B cell (primary cell): Measurements from ENCODE around the gene RPS18. TPM values are rescaled to one million over a fixed set of nuclear protein-coding genes. Genes with fewer than 3 reads are reported as not detected.

ENCODE experiments used
- ATAC-seq: fragments of 200-7000 bp; cut with Tn5 transposase; one replicate; pipeline ENCODE4 v1.10.0; 2021; ENCODE audit warnings: low read depth, mild to moderate bottlenecking, moderate number of reproducible peaks, moderate library complexity
- CTCF ChIA-PET: fragments of 350-600 bp; sonication (Branson Sonifier 250); formaldehyde crosslinking; loops from one replicate; lab custom pipeline; 2021; ENCODE audit warnings: antibody characterized with exemption, inconsistent platforms; lab: Charles Lee
- POLR2A ChIA-PET: fragments of 350-600 bp; sonication (Branson Sonifier 250); formaldehyde crosslinking; loops from one replicate; lab custom pipeline; 2021; ENCODE audit warnings: antibody characterized with exemption; lab: Charles Lee
- DNase-seq: peaks from one replicate; pipeline ENCODE4 v3.0.0; 2013
- H2AFZ ChIP-seq: 2 replicates; pipeline ENCODE4 v1.6.1; 2012; ENCODE audit warnings: mild to moderate bottlenecking, low read depth, low read length; ENCODE audit not compliant: insufficient read depth, poor library complexity, severe bottlenecking
- H3K27ac ChIP-seq, 2 donors: 1 replicate in 1 of 2; 2 replicates in 1 of 2; pipeline ENCODE4 v1.5.1; 2012 to 2013; ENCODE audit warnings: low read length in 2 of 2, mild to moderate bottlenecking in 2 of 2, moderate library complexity in 1 of 2
- H3K27me3 ChIP-seq, 4 experiments: fragments of 200-600 bp in 1 of 4; sonication (generic) in 1 of 4; replicated peaks in 1 of 4; 1 replicate in 2 of 4; 2 replicates in 2 of 4; pipeline versions ENCODE4 v1.6.1 to v1.7.0; 2013 to 2016; ENCODE audit warnings: low read length in 3 of 4, mild to moderate bottlenecking in 2 of 4, mixed read lengths in 1 of 4, moderate library complexity in 1 of 4; ENCODE audit not compliant: insufficient read depth in 4 of 4, control insufficient read depth in 3 of 4; ENCODE audit errors: control extremely low read depth in 1 of 4
- H3K36me3 ChIP-seq, 2 experiments: replicated peaks in 1 of 2; 1 replicate in 1 of 2; 2 replicates in 1 of 2; pipeline versions ENCODE4 v1.6.1 to v1.7.1; 2013; ENCODE audit warnings: low read length in 1 of 2; ENCODE audit not compliant: insufficient read depth in 2 of 2, control insufficient read depth in 1 of 2; ENCODE audit errors: control extremely low read depth in 1 of 2, extremely low read depth in 1 of 2
- H3K4me1 ChIP-seq, 2 donors: fragments of 200-600 bp in 1 of 2; sonication (generic) in 1 of 2; 1 replicate in 1 of 2; 2 replicates in 1 of 2; pipeline versions ENCODE4 v1.5.1 to v1.6.1; 2013 to 2017; ENCODE audit warnings: low read length in 2 of 2; ENCODE audit not compliant: control insufficient read depth in 2 of 2, insufficient read depth in 2 of 2
- H3K4me2 ChIP-seq: replicated peaks from 2 replicates; pipeline ENCODE3; 2012; ENCODE audit warnings: mild to moderate bottlenecking, low read depth, low read length; ENCODE audit not compliant: poor library complexity, severe bottlenecking
- H3K4me3 ChIP-seq, 5 experiments: fragments of 200-600 bp in 1 of 5; sonication (generic) in 1 of 5; 1 replicate in 3 of 5; 2 replicates in 2 of 5; pipeline versions ENCODE4 v1.5.1 to v1.7.0; 2011 to 2016; ENCODE audit warnings: low read length in 4 of 5, mild to moderate bottlenecking in 4 of 5, low read depth in 2 of 5, control low read depth in 1 of 5, moderate library complexity in 1 of 5; ENCODE audit not compliant: insufficient read depth in 1 of 5; ENCODE audit errors: control extremely low read depth in 1 of 5, extremely low read depth in 1 of 5
- H3K79me2 ChIP-seq: fragments of 200-600 bp; sonication (generic); one replicate; pipeline ENCODE4 v1.6.0; 2016; ENCODE audit warnings: low read length; ENCODE audit not compliant: control insufficient read depth, insufficient read depth
- H3K9ac ChIP-seq: fragments of 200-600 bp; sonication (generic); 2 replicates; pipeline ENCODE4 v1.6.1; 2017; ENCODE audit warnings: mild to moderate bottlenecking, low read length, moderate library complexity
- H3K9me3 ChIP-seq, 3 donors: one replicate each; pipeline versions ENCODE4 v1.6.1 to v1.7.1; 2013; ENCODE audit warnings: low read length in 2 of 3; ENCODE audit not compliant: control insufficient read depth in 2 of 3, insufficient read depth in 1 of 3; ENCODE audit errors: control extremely low read depth in 1 of 3
- H4K20me1 ChIP-seq: 2 replicates; pipeline ENCODE4 v1.6.0; 2012; ENCODE audit warnings: mild to moderate bottlenecking, low read length; ENCODE audit not compliant: insufficient read depth, control insufficient read depth, poor library complexity, severe bottlenecking
- H3K27ac Mint-ChIP-seq: one replicate; pipeline ENCODE4 v1.8.0; 2021; ENCODE audit warnings: mixed read lengths
- H3K27me3 Mint-ChIP-seq: one replicate; pipeline ENCODE4 v1.8.0; 2021; ENCODE audit warnings: mixed read lengths
- H3K4me1 Mint-ChIP-seq: one replicate; pipeline ENCODE4 v1.8.0; 2021; ENCODE audit warnings: mixed read lengths
- H3K4me3 Mint-ChIP-seq: one replicate; pipeline ENCODE4 v1.8.0; 2021; ENCODE audit warnings: mixed read lengths
- H3K9me3 Mint-ChIP-seq: one replicate; pipeline ENCODE4 v1.8.0; 2022; ENCODE audit warnings: mixed read lengths; ENCODE audit not compliant: insufficient read depth
- CTCF ChIP-seq: fragments of 200-600 bp; IDR thresholded peaks from one replicate; pipeline ENCODE4 v1.8.0; 2022; ENCODE audit warnings: antibody characterized with exemption, mild to moderate bottlenecking
- EZH2 ChIP-seq: IDR thresholded peaks from 2 replicates; pipeline ENCODE4 v1.6.1; 2012; ENCODE audit warnings: borderline replicate concordance, low read depth, mild to moderate bottlenecking, moderate library complexity, low read length; ENCODE audit not compliant: insufficient read depth, poor library complexity, severe bottlenecking
- WGBS: methylation state at CpG from one replicate; pipeline ENCODE4 v1.1.5; 2013; ENCODE audit warnings: missing lambda C conversion rate; ENCODE audit not compliant: insufficient coverage; 5-methylcytosine and 5-hydroxymethylcytosine counted together
- intact Hi-C: fragments of 100-400 bp; cut with micrococcal nuclease; formaldehyde crosslinking; loops from one replicate; pipeline ENCODE4 v1.10.0; 2022
- polyA plus RNA-seq: library from polyadenylated mRNA; depleted of rRNA; stranded (reverse); fragments of >200 nt; gene quantifications from 2 replicates; pipeline ENCODE4 v1.2.3, GENCODE V29; 2012
- total RNA-seq, 2 donors: library from RNA; stranded (reverse); fragments of 120-200 nt in 1 of 2; gene quantifications; 1 replicate in 1 of 2; 2 replicates in 1 of 2; pipeline versions ENCODE4 v1.2.3 to v1.2.4, GENCODE V29; 2013 to 2022

RPS18 gene
- total and polyA plus RNA-seq, 2 donors (not counting 1 experiment from before 2014, with no cell fraction given): 3,830 to 5,829 TPM

- Mint-ChIP-seq H3K27me3 (no peaks in the 10 kb centered on the region), H3K9me3 (no peaks in the 10 kb centered on the region), H3K27ac (peak overlapping the region; percentile 33), H3K4me3 (peak overlapping the region; percentile 93), H3K4me1 (peaks cover 38% of the 10 kb centered on the region)
- ChIA-PET POLR2A (interaction anchor here (0.8 to 3.4 kb wide), 10 partner anchors 7 to 137 kb away, joined by 3 to 39 read pairs (median 8); partner anchors contain the start of genes B3GALT4, RGL2, RPS18 and TAPBP), CTCF (interaction anchor here (0.8 to 2.6 kb wide), 12 partner anchors 9 to 102 kb away, joined by 3 to 17 read pairs (median 8); partner anchors contain the start of genes B3GALT4, RGL2, RPS18 and RXRB)
- Histone ChIP-seq H4K20me1 (no peaks in the 10 kb centered on the region), H2AFZ (peak overlapping the region; percentile 96), H3K36me3 (peaks cover 0 to 50% of the 10 kb centered on the region in 2 experiments), H3K9me3 (no peaks in the 10 kb centered on the region), H3K27me3 (no peaks in the 10 kb centered on the region), H3K9ac (peak overlapping the region; percentile 79), H3K4me3 (peak overlapping the region; percentile 78 to 99 (median 86)), H3K4me1 (peaks cover 19 to 25% of the 10 kb centered on the region in 2 donors), H3K27ac (peak overlapping the region in 1 of 2 donors; percentile 68), H3K79me2 (peaks cover 45% of the 10 kb centered on the region), H3K4me2 (peak overlapping the region; percentile 77)
- intact Hi-C loops: loop anchor here (2.0 kb wide), 1 partner anchor 40 kb away; no protein-coding TSS in a partner anchor
- 4% methylated on average over 8 of the region's 21 CpGs for WGBS
- ATAC-seq: no peak
- TF ChIP-seq EZH2: no peak
- DNase-seq: no peak
Observed at GRCh38 chr6:33288141-33288920, 16.5 kb downstream of the RPS18 start.

- under 1% methylated on average over 38 of the region's 43 CpGs for WGBS
- POLR2A ChIA-PET: interaction anchor here (0.6 to 3.4 kb wide), 14 partner anchors 8 to 1018 kb away, joined by 3 to 39 read pairs (median 6); partner anchors contain the start of genes B3GALT4, RGL2, RPS18 and TAPBP
- H3K27me3 ChIP-seq: no peaks in the 10 kb centered on the region
- H3K4me2 ChIP-seq: peak within 1 kb of the TSS; percentile 77
- ATAC-seq (peak; percentile 96), DNase-seq (peak; percentile 93)
- peaks cover 0 to 52% of the 10 kb centered on the region in 2 experiments for H3K36me3 ChIP-seq
- no peaks in the 10 kb centered on the region for H4K20me1 ChIP-seq
- peak within 1 kb of the TSS; percentile 42 to 68 for H3K27ac ChIP-seq
- H3K9me3 ChIP-seq: no peaks in the 10 kb centered on the region
- peaks cover 43% of the 10 kb centered on the region for H3K79me2 ChIP-seq
- peak within 1 kb of the TSS; percentile 79 for H3K9ac ChIP-seq
- peak within 1 kb of the TSS; percentile 93 for H3K4me3 Mint-ChIP-seq
- H3K4me3 ChIP-seq: peak within 1 kb of the TSS; percentile 78 to 99 (median 86)
- no peaks in the 10 kb centered on the region for H3K27me3 Mint-ChIP-seq
- no peaks in the 10 kb centered on the region for H3K9me3 Mint-ChIP-seq
- TF ChIP-seq EZH2 (no peak), CTCF (no peak)
- H3K4me1 ChIP-seq: peaks cover 19 to 25% of the 10 kb centered on the region in 2 donors
- peaks cover 38% of the 10 kb centered on the region for H3K4me1 Mint-ChIP-seq
- intact Hi-C loops: loop anchor here (1.0 to 2.0 kb wide), 10 partner anchors 10 to 121 kb away; partner anchors contain the start of genes B3GALT4, KIFC1, RPS18 and RXRB
- peak within 1 kb of the TSS; percentile 96 for H2AFZ ChIP-seq
- peak within 1 kb of the TSS; percentile 86 for H3K27ac Mint-ChIP-seq
- CTCF ChIA-PET: interaction anchor here (0.9 to 2.6 kb wide), 13 partner anchors 10 to 143 kb away, joined by 3 to 17 read pairs (median 5); partner anchors contain the start of genes B3GALT4, RGL2, RPS18 and RXRB
Observed at GRCh38 chr6:33288921-33289783, 17.3 kb downstream of the RPS18 start, which contains the start of the genes PFDN6 and WDR46. TSS of gene PFDN6 (plus strand) at chr6:33289601. CDS start at chr6:33289857, 256 bp downstream. TSS of gene WDR46 (minus strand) at chr6:33289239. CDS start at chr6:33289170, 69 bp downstream.
